Panc1 (cell line): ENCODE data around the gene CDKL4.

Experiments
- POLR2AphosphoS5 ChIP-seq: IDR thresholded peaks from 2 replicates; pipeline ENCODE4 v1.6.1; 2012; ENCODE audit warnings: mild to moderate bottlenecking, low read depth, low read length, moderate library complexity
- SIN3A ChIP-seq: IDR thresholded peaks from 2 replicates; pipeline ENCODE4 v1.6.1; 2012; ENCODE audit warnings: low read depth, mild to moderate bottlenecking, low read length, moderate library complexity, borderline replicate concordance; ENCODE audit not compliant: insufficient read depth
- TCF7L2 ChIP-seq: IDR thresholded peaks from 2 replicates; pipeline ENCODE4 v1.6.1; 2011; ENCODE audit warnings: mild to moderate bottlenecking, low read depth, low read length, inconsistent platforms
- TF ChIP-seq, protein P1 (sequence below), 2 experiments: IDR thresholded peaks; 2 replicates each; pipeline ENCODE4 v1.6.1; 2011 to 2012; ENCODE audit warnings: low read depth in 2 of 2, control low read depth in 1 of 2, low read length in 1 of 2, mild to moderate bottlenecking in 1 of 2, moderate library complexity in 1 of 2; ENCODE audit not compliant: insufficient read depth in 1 of 2
- TF ChIP-seq, protein P2 (sequence below): fragments of 450-650 bp; IDR thresholded peaks from 2 replicates; pipeline ENCODE4 v1.5.1; 2017; ENCODE audit warnings: mild to moderate bottlenecking

DNA sequence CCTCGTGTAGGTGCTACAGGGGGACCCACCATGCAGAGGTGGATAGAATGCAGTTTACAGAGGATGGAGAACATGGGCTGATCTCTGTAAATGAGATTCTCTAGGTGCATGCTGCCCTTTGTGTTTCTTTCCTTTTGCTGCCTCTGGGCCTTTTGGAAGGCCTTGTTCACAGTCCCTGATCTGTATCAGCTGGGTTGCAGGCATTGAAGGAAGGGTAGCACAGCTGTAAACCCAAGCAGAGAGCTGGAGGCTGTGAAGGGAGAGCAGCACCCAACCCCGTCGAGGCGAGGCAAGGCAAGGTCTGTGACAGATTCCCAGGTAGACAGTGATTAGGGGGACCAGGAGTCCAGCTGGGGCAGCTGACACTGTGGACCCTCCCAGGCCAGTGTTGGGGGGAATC, 66.8 kb downstream of the CDKL4 start:
- TF ChIP-seq, protein P1, sequence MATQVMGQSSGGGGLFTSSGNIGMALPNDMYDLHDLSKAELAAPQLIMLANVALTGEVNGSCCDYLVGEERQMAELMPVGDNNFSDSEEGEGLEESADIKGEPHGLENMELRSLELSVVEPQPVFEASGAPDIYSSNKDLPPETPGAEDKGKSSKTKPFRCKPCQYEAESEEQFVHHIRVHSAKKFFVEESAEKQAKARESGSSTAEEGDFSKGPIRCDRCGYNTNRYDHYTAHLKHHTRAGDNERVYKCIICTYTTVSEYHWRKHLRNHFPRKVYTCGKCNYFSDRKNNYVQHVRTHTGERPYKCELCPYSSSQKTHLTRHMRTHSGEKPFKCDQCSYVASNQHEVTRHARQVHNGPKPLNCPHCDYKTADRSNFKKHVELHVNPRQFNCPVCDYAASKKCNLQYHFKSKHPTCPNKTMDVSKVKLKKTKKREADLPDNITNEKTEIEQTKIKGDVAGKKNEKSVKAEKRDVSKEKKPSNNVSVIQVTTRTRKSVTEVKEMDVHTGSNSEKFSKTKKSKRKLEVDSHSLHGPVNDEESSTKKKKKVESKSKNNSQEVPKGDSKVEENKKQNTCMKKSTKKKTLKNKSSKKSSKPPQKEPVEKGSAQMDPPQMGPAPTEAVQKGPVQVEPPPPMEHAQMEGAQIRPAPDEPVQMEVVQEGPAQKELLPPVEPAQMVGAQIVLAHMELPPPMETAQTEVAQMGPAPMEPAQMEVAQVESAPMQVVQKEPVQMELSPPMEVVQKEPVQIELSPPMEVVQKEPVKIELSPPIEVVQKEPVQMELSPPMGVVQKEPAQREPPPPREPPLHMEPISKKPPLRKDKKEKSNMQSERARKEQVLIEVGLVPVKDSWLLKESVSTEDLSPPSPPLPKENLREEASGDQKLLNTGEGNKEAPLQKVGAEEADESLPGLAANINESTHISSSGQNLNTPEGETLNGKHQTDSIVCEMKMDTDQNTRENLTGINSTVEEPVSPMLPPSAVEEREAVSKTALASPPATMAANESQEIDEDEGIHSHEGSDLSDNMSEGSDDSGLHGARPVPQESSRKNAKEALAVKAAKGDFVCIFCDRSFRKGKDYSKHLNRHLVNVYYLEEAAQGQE (IDR thresholded peaks at IDR 0.05; ENCODE audit: insufficient read depth in 1 of 2, low read depth in 2 of 2, low read length in 1 of 2), result no peak
- TF ChIP-seq, protein P2, sequence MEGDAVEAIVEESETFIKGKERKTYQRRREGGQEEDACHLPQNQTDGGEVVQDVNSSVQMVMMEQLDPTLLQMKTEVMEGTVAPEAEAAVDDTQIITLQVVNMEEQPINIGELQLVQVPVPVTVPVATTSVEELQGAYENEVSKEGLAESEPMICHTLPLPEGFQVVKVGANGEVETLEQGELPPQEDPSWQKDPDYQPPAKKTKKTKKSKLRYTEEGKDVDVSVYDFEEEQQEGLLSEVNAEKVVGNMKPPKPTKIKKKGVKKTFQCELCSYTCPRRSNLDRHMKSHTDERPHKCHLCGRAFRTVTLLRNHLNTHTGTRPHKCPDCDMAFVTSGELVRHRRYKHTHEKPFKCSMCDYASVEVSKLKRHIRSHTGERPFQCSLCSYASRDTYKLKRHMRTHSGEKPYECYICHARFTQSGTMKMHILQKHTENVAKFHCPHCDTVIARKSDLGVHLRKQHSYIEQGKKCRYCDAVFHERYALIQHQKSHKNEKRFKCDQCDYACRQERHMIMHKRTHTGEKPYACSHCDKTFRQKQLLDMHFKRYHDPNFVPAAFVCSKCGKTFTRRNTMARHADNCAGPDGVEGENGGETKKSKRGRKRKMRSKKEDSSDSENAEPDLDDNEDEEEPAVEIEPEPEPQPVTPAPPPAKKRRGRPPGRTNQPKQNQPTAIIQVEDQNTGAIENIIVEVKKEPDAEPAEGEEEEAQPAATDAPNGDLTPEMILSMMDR, result no peak
- TF ChIP-seq TCF7L2 (no peak), SIN3A (no peak), POLR2AphosphoS5 (no peak)
